A673 (cell line): ENCODE measurements around the gene ZCCHC24. TPM values are rescaled to one million over a fixed set of nuclear protein-coding genes. Genes with fewer than 3 reads are reported as not detected.

Experiments
- Bru-seq: library from RNA; stranded (reverse); fragments of 400-500 nt; gene quantifications from one replicate; lab custom pipeline; 2021; lab: Mats Ljungman, UMichigan
- BruChase-seq, 2 experiments: library from RNA; stranded (reverse); fragments of 400-500 nt; gene quantifications; one replicate each; lab custom pipeline; 2021; lab: Mats Ljungman, UMichigan
- BruUV-seq: library from RNA; stranded (reverse); fragments of 400-500 nt; replicated peaks from 2 replicates; lab custom pipeline; 2021; lab: Mats Ljungman, UMichigan
- CTCF ChIA-PET: fragments of 300-600 bp; sonication (Branson Sonifier 250); formaldehyde crosslinking; loops from one replicate; lab custom pipeline; 2022; ENCODE audit warnings: antibody characterized with exemption; lab: Charles Lee
- POLR2A ChIA-PET: fragments of 300-600 bp; sonication (Branson Sonifier 250); formaldehyde crosslinking; loops from one replicate; lab custom pipeline; 2022; ENCODE audit warnings: antibody characterized with exemption; ENCODE audit not compliant: low non-redundant PET; lab: Charles Lee
- DNase-seq: peaks from one replicate; pipeline ENCODE4 v3.0.0-alpha.2; 2015; ENCODE audit warnings: low spot score
- H3K27ac ChIP-seq: fragments of 200-600 bp; sonication (generic); 2 replicates; pipeline ENCODE4 v1.5.1; 2016; ENCODE audit warnings: mixed run types, low read depth, mild to moderate bottlenecking, mixed read lengths, antibody characterized with exemption, low read length; ENCODE audit not compliant: poor library complexity, severe bottlenecking
- H3K27me3 ChIP-seq: fragments of 200-600 bp; sonication (generic); replicated peaks from 2 replicates; pipeline ENCODE4 v1.6.1; 2017; ENCODE audit warnings: mixed run types, low read depth, mild to moderate bottlenecking, mixed read lengths, antibody characterized with exemption, low read length; ENCODE audit not compliant: insufficient read depth, poor library complexity
- H3K36me3 ChIP-seq: fragments of 200-600 bp; sonication (generic); 2 replicates; pipeline ENCODE4 v1.6.1; 2016; ENCODE audit warnings: mixed run types, mild to moderate bottlenecking, mixed read lengths, antibody characterized with exemption, low read length; ENCODE audit not compliant: insufficient read depth, poor library complexity, severe bottlenecking
- H3K4me1 ChIP-seq: fragments of 200-600 bp; sonication (generic); 2 replicates; pipeline ENCODE4 v1.6.1; 2017; ENCODE audit warnings: mixed run types, mild to moderate bottlenecking, mixed read lengths, antibody characterized with exemption, low read length; ENCODE audit not compliant: insufficient read depth, poor library complexity, severe bottlenecking
- H3K4me3 ChIP-seq: fragments of 200-600 bp; sonication (generic); 2 replicates; pipeline ENCODE4 v1.5.1; 2016; ENCODE audit warnings: low read depth, mixed run types, mild to moderate bottlenecking, mixed read lengths, low read length; ENCODE audit not compliant: poor library complexity, severe bottlenecking
- H3K9me3 ChIP-seq: fragments of 200-600 bp; sonication (generic); 2 replicates; pipeline ENCODE4 v1.6.1; 2016; ENCODE audit warnings: mixed run types, low read depth, mild to moderate bottlenecking, mixed read lengths, antibody characterized with exemption, low read length; ENCODE audit not compliant: poor library complexity, severe bottlenecking
- EZH2 ChIP-seq: fragments of 200-600 bp; sonication (generic); IDR thresholded peaks from 2 replicates; pipeline ENCODE4 v1.6.1; 2017; ENCODE audit warnings: borderline replicate concordance, low read depth, mild to moderate bottlenecking, mixed read lengths, antibody characterized with exemption, low read length; ENCODE audit not compliant: poor library complexity, severe bottlenecking
- intact Hi-C: fragments of 100-400 bp; cut with micrococcal nuclease; formaldehyde crosslinking; loops from one replicate; pipeline ENCODE4 v1.10.0; 2022; ENCODE audit not compliant: unreplicated experiment
- long read RNA-seq: library from polyadenylated mRNA; stranded (forward); transcript quantifications from one replicate; pipeline ENCODE4 v2.0.0, GENCODE V29; 2022
- total RNA-seq: library from RNA; stranded (reverse); gene quantifications from 2 replicates; pipeline ENCODE4 v1.2.3, GENCODE V29; 2021
- TF ChIP-seq, protein P1 (sequence below): fragments of 300-800, 200-600 bp; sonication (generic); conservative IDR thresholded peaks from 2 replicates; pipeline ENCODE4 v1.5.1; 2017; ENCODE audit warnings: low read depth, mild to moderate bottlenecking, antibody characterized with exemption, low read length, moderate library complexity, mixed read lengths

ZCCHC24 gene
- total RNA-seq (9.8 and 17.9 TPM in 2 replicates), Bru-seq, nascent RNA (percentile 57 among the genes with signal in this experiment), BruChase-seq, experiment 1, labeled RNA remaining after a 2-hour chase (percentile 68 among the genes with signal in this experiment), BruChase-seq, experiment 2, labeled RNA remaining after a 6-hour chase (percentile 64 among the genes with signal in this experiment)
- long read RNA-seq, full-length matches to known transcripts = 20 of 34 reads
- long read RNA-seq, partial matches to known transcripts = 1 of 34 reads
- long read RNA-seq, other reads (novel, unspliced or antisense) = 13 of 34 reads

DNA sequence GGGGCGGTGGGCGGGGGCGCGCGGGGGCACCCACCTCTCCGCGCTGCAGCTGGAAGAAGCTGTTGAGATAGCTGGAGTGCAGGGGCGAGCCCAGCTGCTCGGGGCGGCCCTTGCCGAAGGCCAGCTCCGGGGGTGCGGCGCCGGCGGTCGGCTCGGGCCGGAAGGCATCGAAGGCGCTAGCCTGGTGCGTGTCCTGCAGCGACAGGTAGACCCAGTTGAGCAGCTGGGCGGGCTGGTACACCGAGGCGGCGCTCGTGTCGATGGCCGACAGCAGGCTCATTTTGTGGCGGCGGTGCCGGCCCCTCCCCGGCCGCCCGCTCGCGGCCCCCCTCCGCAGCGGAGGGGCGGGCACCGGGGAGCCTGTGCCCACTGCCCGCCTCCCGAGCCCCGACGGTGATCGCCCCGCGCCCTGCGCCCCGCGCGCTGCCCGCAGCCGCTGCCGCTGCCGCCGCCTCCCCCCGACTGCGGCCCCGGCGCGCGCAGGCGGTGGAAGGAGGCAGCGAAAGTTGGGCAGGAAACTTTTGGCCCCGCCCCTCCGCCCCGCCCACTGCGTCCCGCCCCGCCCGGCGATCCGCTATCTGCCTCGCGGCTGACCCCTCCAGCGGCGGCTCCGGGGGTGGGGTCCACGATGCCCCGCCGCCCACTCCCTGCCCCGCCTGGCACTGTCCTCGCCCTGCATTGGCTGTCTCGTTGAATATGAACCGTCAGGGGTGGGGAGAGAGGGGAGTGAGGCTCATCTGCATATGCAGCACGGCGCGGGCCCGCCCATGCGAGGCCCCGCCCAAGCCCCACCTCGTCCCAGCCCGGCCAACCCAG, at the start of gene ZCCHC24:
TSS of gene ZCCHC24 (minus strand) at position 464 of the 816 bp plus-strand sequence. CDS start at position 280, 184 bp downstream.
- CTCF ChIA-PET = interaction anchor here (0.6 to 1.7 kb wide), 3 partner anchors 22 to 71 kb away, joined by 3 to 4 read pairs (median 4); no protein-coding TSS in a partner anchor
- BruUV-seq = no TSS peak
- Histone ChIP-seq H3K27ac (peak within 1 kb of the TSS; percentile 88), H3K9me3 (no peaks in the 10 kb centered on the region), H3K27me3 (no peaks in the 10 kb centered on the region), H3K4me1 (peaks cover 20% of the 10 kb centered on the region), H3K4me3 (peak within 1 kb of the TSS; percentile 64), H3K36me3 (no peaks in the 10 kb centered on the region)
- TF ChIP-seq, protein P1, sequence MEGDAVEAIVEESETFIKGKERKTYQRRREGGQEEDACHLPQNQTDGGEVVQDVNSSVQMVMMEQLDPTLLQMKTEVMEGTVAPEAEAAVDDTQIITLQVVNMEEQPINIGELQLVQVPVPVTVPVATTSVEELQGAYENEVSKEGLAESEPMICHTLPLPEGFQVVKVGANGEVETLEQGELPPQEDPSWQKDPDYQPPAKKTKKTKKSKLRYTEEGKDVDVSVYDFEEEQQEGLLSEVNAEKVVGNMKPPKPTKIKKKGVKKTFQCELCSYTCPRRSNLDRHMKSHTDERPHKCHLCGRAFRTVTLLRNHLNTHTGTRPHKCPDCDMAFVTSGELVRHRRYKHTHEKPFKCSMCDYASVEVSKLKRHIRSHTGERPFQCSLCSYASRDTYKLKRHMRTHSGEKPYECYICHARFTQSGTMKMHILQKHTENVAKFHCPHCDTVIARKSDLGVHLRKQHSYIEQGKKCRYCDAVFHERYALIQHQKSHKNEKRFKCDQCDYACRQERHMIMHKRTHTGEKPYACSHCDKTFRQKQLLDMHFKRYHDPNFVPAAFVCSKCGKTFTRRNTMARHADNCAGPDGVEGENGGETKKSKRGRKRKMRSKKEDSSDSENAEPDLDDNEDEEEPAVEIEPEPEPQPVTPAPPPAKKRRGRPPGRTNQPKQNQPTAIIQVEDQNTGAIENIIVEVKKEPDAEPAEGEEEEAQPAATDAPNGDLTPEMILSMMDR = no peak
- no peak for TF ChIP-seq EZH2
- POLR2A ChIA-PET = no interaction called here
- DNase-seq = peak; percentile 99
- intact Hi-C loops = no loop called here

DNA sequence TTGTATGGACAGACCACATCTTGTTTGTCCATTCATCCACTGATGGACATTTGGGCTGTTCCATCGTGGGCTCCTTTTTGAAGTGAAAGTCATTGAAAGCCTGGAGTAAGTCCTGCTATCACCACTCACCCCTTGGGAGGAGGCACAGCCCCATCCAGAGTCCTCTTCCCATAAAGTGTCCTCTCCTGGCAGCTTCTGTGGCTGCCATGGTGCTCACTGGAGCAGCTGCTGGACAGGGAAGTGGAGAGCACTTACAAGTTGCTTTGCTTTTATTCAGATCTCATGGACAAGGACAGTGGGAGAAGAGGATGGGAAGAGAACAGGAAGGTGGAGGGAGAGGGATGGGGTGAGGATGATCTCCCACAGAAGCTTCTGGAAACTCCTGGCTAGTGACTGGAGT, 48.4 kb upstream of the ZCCHC24 start:
- no peak for TF ChIP-seq EZH2
- TF ChIP-seq, protein P1 = no peak
- H3K27ac ChIP-seq = no peak overlapping the region
- no peaks in the 10 kb centered on the region for H3K4me1 ChIP-seq
- H3K9me3 ChIP-seq = no peaks in the 10 kb centered on the region
- intact Hi-C loops = no loop called here
- ChIA-PET POLR2A (no interaction called here), CTCF (no interaction called here)
- no peaks in the 10 kb centered on the region for H3K36me3 ChIP-seq
- DNase-seq = no peak
- no peak overlapping the region for H3K4me3 ChIP-seq
- no peaks in the 10 kb centered on the region for H3K27me3 ChIP-seq
- BruUV-seq = no TSS peak

DNA sequence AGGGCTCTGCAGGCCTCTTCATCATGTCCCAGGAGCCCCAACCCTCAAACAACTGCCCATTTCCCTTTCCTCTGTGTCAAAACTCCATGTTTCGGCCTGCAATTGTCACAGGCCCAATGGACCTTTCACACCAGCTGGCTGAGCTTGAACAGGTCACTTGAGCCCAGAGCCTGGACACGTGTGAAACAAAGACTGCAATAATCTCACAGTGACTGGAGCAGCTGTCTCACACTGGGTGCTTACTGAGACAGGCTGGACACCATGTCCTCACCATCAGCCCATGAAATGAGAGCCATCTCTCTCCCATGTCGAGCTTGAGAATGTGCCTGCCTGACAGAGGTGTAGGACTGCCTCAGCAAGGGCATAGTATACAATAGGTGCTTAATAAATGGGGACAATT, 47.4 kb upstream of the ZCCHC24 start:
- no peak for TF ChIP-seq EZH2
- TF ChIP-seq, protein P1 = no peak
- BruUV-seq = no TSS peak
- no peaks in the 10 kb centered on the region for H3K27me3 ChIP-seq
- no peak overlapping the region for H3K4me3 ChIP-seq
- no peak for DNase-seq
- intact Hi-C loops = no loop called here
- H3K4me1 ChIP-seq = no peaks in the 10 kb centered on the region
- POLR2A ChIA-PET = no interaction called here
- no peaks in the 10 kb centered on the region for H3K36me3 ChIP-seq
- H3K27ac ChIP-seq = no peak overlapping the region
- CTCF ChIA-PET = no interaction called here
- H3K9me3 ChIP-seq = no peaks in the 10 kb centered on the region
